Colonic mucosa (tissue), 4 donors: ENCODE results near the gene IL1A. TPM values are rescaled to one million over a fixed set of nuclear protein-coding genes. Genes with fewer than 3 reads are reported as not detected.

Experiments
- DNase-seq: peaks from one replicate; pipeline ENCODE4 v3.0.0-alpha.2; 2020
- H3K27ac ChIP-seq: fragments of 200-600 bp; one replicate; pipeline ENCODE4 v1.8.0; 2021
- H3K27me3 ChIP-seq: fragments of 200-600 bp; one replicate; pipeline ENCODE4 v1.8.0; 2021
- H3K36me3 ChIP-seq: fragments of 200-600 bp; one replicate; pipeline ENCODE4 v1.8.0; 2021
- H3K4me1 ChIP-seq: fragments of 200-600 bp; one replicate; pipeline ENCODE4 v1.8.0; 2021; ENCODE audit warnings: mild to moderate bottlenecking
- H3K4me3 ChIP-seq: fragments of 200-600 bp; one replicate; pipeline ENCODE4 v1.8.0; 2021
- H3K9ac ChIP-seq, 2 donors: one replicate each; pipeline ENCODE4 v1.7.0; 2013; ENCODE audit warnings: control low read depth in 2 of 2, low read depth in 2 of 2, low read length in 2 of 2
- H3K9me3 ChIP-seq: fragments of 200-600 bp; one replicate; pipeline ENCODE4 v1.8.0; 2021
- CTCF ChIP-seq: fragments of 200-600 bp; IDR thresholded peaks from one replicate; pipeline ENCODE4 v1.8.0; 2022; ENCODE audit warnings: antibody characterized with exemption, mild to moderate bottlenecking
- intact Hi-C: fragments of 100-400 bp; cut with DNase I; formaldehyde crosslinking; loops from one replicate; pipeline ENCODE4 v1.14.1; 2022
- total RNA-seq, 2 donors: library from RNA; stranded (reverse); fragmentation: NEBNext Ultra II Directional in 1 of 2; extraction: Animal tissue kit (Norgen Biotek cat#: 25700) in 1 of 2; gene quantifications; one replicate each; pipeline ENCODE4 v1.2.1, GENCODE V29; 2021
- donor health status: healthy.
- donor health status: DM: no; HTN: no; CAD: no.
- donor health status: DM: no; HTN: no; CAD: no.

The IL1A gene
- total RNA-seq, 2 donors from 2014 or later = 0.45 TPM; not detected in 1

GRCh38 chr2:112821142-112821541 lies 36.8 kb upstream of the IL1A start:
- Histone ChIP-seq H3K9me3 (no peaks in the 10 kb centered on the region), H3K27me3 (no peaks in the 10 kb centered on the region), H3K4me3 (no peak overlapping the region), H3K4me1 (no peaks in the 10 kb centered on the region), H3K36me3 (no peaks in the 10 kb centered on the region), H3K9ac (no peak overlapping the region), H3K27ac (no peak overlapping the region)
- no peak for DNase-seq
- TF ChIP-seq CTCF = no peak
- intact Hi-C loops = no loop called here

- intact Hi-C loops = no loop called here
- Histone ChIP-seq H3K4me3 (no peak overlapping the region), H3K27me3 (no peaks in the 10 kb centered on the region), H3K9me3 (no peaks in the 10 kb centered on the region), H3K4me1 (no peaks in the 10 kb centered on the region), H3K27ac (no peak overlapping the region), H3K36me3 (no peaks in the 10 kb centered on the region), H3K9ac (no peak overlapping the region)
- no peak for DNase-seq
- no peak for TF ChIP-seq CTCF
Observed at GRCh38 chr2:112820343-112820742, 36.0 kb upstream of the IL1A start.

GRCh38 chr2:112819081-112819480 lies 34.8 kb upstream of the IL1A start:
- TF ChIP-seq CTCF = no peak
- no peaks in the 10 kb centered on the region for H3K4me1 ChIP-seq
- H3K9ac ChIP-seq = no peak overlapping the region
- H3K27ac ChIP-seq = no peak overlapping the region
- DNase-seq = no peak
- intact Hi-C loops = no loop called here
- no peaks in the 10 kb centered on the region for H3K9me3 ChIP-seq
- no peaks in the 10 kb centered on the region for H3K27me3 ChIP-seq
- H3K4me3 ChIP-seq = no peak overlapping the region
- no peaks in the 10 kb centered on the region for H3K36me3 ChIP-seq

GRCh38 chr2:112818094-112818902 lies 34.0 kb upstream of the IL1A start:
- H3K4me3 ChIP-seq = no peak overlapping the region
- DNase-seq = no peak
- TF ChIP-seq CTCF = no peak
- H3K9ac ChIP-seq = no peak overlapping the region
- no peaks in the 10 kb centered on the region for H3K9me3 ChIP-seq
- no peak overlapping the region for H3K27ac ChIP-seq
- intact Hi-C loops = no loop called here
- no peaks in the 10 kb centered on the region for H3K36me3 ChIP-seq
- no peaks in the 10 kb centered on the region for H3K27me3 ChIP-seq
- no peaks in the 10 kb centered on the region for H3K4me1 ChIP-seq

- no peak for TF ChIP-seq CTCF
- intact Hi-C loops = no loop called here
- H3K27me3 ChIP-seq = no peaks in the 10 kb centered on the region
- H3K9ac ChIP-seq = no peak overlapping the region
- DNase-seq = no peak
- no peak overlapping the region for H3K4me3 ChIP-seq
- no peaks in the 10 kb centered on the region for H3K36me3 ChIP-seq
- no peaks in the 10 kb centered on the region for H3K9me3 ChIP-seq
- peaks cover 3% of the 10 kb centered on the region for H3K4me1 ChIP-seq
- H3K27ac ChIP-seq = no peak overlapping the region
Observed at GRCh38 chr2:112817082-112817689, 32.9 kb upstream of the IL1A start.
